WERI-Rb-1 (cell line): ENCODE data around the gene TLX1.

Experiments
- DNase-seq: peaks from one replicate; pipeline ENCODE4 v3.0.0-alpha.2; 2020
- H3K27ac ChIP-seq: fragments of 250-450 bp; sonication (Bioruptor Pico); 2 replicates; pipeline ENCODE4 v1.5.1; 2020; ENCODE audit warnings: mild to moderate bottlenecking, moderate library complexity
- H3K27me3 ChIP-seq: fragments of 250-450 bp; sonication (Bioruptor Pico); 2 replicates; pipeline ENCODE4 v1.5.1; 2021; ENCODE audit warnings: mild to moderate bottlenecking, low read depth, moderate library complexity; ENCODE audit not compliant: insufficient read depth, severe bottlenecking
- H3K36me3 ChIP-seq: fragments of 250-450 bp; sonication (Bioruptor Pico); 2 replicates; pipeline ENCODE4 v1.5.1; 2020; ENCODE audit warnings: mild to moderate bottlenecking, moderate library complexity
- H3K4me3 ChIP-seq: 2 replicates; pipeline ENCODE4 v1.5.1; 2011; ENCODE audit warnings: low read depth, mild to moderate bottlenecking, control low read depth, low read length
- H3K9me3 ChIP-seq: fragments of 250-450 bp; sonication (Bioruptor Pico); 2 replicates; pipeline ENCODE4 v1.5.1; 2021; ENCODE audit warnings: mild to moderate bottlenecking, moderate library complexity; ENCODE audit not compliant: severe bottlenecking
- CTCF ChIP-seq: IDR thresholded peaks from 2 replicates; pipeline ENCODE4 v1.5.1; 2011; ENCODE audit warnings: low read depth, mild to moderate bottlenecking, control low read depth, inconsistent platforms, low read length

TLX1 gene

GRCh38 chr10:101090597-101090996 lies 40.5 kb upstream of the TLX1 start:
- Histone ChIP-seq H3K4me3 (no peak overlapping the region), H3K27ac (no peak overlapping the region), H3K36me3 (no peaks in the 10 kb centered on the region), H3K9me3 (no peaks in the 10 kb centered on the region), H3K27me3 (no peaks in the 10 kb centered on the region)
- no peak for TF ChIP-seq CTCF
- DNase-seq = no peak

DNA sequence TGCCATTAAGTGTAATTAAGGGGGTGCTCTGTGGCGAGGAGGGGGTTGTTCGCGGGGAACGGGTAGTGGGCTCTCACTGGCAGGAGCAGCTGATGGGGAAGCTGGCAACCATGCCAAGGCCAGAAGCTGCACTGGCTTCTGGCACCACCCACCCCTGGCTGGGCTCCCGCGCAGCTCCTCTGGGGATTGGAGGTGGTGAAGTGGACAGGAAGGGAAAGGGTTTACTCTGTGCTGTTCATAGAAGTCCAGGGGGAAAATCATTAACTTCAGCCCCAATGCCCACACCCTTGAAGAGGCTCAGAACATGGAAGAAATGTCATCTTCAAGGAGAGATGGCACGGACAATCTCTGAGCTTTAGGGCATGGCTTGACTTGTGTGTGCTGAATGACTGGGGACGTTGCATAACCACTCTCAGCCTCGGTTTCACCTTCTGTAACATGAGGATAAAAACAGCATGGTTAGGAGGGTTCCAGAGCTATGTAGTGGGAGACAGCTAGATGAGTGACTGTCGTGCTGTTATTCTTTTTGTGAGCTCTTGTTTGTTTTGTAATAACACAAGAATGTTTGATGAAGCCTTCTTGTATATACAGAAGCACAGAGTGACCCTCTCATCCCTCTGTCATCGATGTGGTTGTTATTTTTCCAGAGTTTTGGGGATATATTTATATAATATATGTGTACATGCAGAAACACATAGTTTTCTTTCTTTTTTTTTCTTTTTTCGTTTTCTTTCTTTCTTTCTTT lies 39.4 kb upstream of the TLX1 start:
- no peak for TF ChIP-seq CTCF
- H3K4me3 ChIP-seq = no peak overlapping the region
- H3K27me3 ChIP-seq = no peaks in the 10 kb centered on the region
- no peaks in the 10 kb centered on the region for H3K36me3 ChIP-seq
- no peaks in the 10 kb centered on the region for H3K9me3 ChIP-seq
- no peak overlapping the region for H3K27ac ChIP-seq
- no peak for DNase-seq

- TF ChIP-seq CTCF = no peak
- no peaks in the 10 kb centered on the region for H3K36me3 ChIP-seq
- H3K27ac ChIP-seq = no peak overlapping the region
- H3K4me3 ChIP-seq = no peak overlapping the region
- no peak for DNase-seq
- no peaks in the 10 kb centered on the region for H3K9me3 ChIP-seq
- no peaks in the 10 kb centered on the region for H3K27me3 ChIP-seq
These were observed 38.2 kb upstream of the TLX1 start for GRCh38 chr10:101092881-101093354.

DNA sequence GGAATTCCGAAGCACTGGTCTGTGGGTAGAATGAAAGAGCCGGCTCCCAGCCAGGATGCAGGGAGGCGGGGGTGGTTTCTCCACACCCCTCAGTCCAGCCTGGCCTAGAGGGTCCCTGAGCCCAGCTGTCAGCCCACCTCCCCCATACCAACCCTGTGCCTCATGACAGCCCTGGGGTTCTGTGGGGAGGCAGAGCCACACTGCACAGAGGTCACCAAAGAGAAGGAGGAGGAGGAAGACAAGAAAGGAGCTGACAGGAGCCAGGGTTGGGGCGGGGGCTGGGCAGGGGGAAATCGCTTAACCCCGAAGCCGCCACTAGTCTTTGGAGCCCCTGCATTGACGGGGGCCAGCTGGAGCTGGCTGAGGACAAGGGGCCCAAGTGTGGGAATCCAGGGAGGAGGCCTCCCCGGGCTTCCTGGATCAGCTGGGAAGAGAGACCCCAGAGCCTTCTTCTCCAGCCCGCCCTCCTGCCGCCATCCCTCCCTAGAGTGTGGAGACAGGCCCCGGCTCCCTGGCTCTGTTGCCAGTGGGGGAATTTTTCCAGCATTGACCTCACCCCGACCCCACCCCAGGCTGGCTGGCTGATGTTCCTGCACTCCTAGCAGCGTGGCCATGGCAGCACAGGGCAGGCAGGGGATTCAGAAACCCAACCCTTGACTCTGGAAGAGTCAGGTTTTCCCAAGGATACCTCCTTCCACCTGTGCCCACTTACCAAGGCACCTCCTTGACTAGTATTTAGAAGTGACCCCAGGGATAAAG lies 36.8 kb upstream of the TLX1 start:
- Histone ChIP-seq H3K27ac (no peak overlapping the region), H3K27me3 (no peaks in the 10 kb centered on the region), H3K4me3 (no peak overlapping the region), H3K36me3 (no peaks in the 10 kb centered on the region), H3K9me3 (no peaks in the 10 kb centered on the region)
- no peak for DNase-seq
- no peak for TF ChIP-seq CTCF

GRCh38 chr10:101095004-101095403 lies 36.1 kb upstream of the TLX1 start:
- no peaks in the 10 kb centered on the region for H3K27me3 ChIP-seq
- H3K27ac ChIP-seq = no peak overlapping the region

More at GRCh38 chr10:101095004-101095403, 36.1 kb upstream of the TLX1 start:
- Histone ChIP-seq H3K36me3 (no peaks in the 10 kb centered on the region), H3K9me3 (no peaks in the 10 kb centered on the region), H3K4me3 (no peak overlapping the region)
- DNase-seq = no peak
- TF ChIP-seq CTCF = no peak
